GDM1 (cell line): Measurements from ENCODE around the gene PTPRN2.
"Not testable (repeated sequence)": the region's sequence is repeated elsewhere in the genome, so short reads cannot be mapped to it uniquely, and the experiment has no call there.

Source experiments
- DNase-seq: peaks from one replicate; lab custom pipeline; 2025; lab: John Stamatoyannopoulos, UW

PTPRN2 gene

DNA sequence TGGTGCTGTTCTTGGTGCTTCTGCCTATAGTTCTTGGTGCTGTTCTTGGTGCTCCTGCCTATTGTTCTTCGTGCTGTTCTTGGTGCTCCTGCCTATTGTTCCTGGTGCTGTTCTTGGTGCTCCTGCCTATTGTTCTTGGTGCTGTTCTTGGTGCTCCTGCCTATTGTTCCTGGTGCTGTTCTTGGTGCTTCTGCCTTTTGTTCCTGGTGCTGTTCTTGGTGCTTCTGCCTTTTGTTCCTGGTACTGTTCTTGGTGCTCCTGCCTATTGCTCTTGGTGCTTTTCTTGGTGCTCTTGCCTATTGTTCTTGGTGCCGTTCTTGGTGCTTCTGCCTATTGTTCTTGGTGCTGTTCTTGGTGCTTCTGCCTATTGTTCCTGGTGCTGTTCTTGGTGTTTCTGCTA is 71.1 kb downstream of the PTPRN2 start:
- no peak for DNase-seq

DNA sequence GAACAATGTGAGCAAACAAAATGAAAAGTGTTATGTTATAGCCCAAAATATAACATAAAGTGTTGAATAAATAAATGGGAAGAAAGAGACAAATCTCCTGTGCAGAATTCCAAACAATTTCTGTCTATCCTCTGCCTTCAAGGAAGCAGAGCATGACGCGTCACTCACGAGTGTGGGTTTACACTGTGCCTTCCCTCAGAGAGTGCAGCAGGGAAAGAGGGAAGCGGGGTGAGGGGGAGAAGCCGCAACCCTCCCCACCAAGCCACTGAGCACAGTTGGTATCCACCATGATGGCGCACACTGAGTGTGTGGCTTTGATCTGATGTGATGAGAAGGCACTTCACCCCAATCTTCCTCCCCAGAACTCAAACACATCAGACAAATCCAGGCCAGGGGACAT is 74.8 kb downstream of the PTPRN2 start:
- DNase-seq, result no peak

DNA sequence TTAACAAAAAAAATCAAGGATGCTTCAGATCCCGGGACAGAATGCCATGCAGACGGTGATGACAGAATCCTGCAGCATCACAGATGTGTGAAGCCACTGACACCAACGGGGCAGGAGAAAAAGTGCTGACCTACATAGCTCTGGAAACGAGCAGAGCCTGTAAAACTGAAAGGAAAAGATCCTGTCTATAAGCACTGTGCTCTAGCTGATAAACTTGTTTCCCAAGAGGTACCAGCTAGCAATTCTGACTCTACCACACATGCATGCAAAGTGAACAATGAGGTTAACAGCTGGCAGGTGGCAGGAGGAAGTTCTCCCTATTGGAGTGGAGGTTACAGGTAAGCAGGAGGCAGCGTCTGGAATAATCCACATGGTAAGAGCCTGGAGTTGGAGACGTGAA is 75.6 kb downstream of the PTPRN2 start:
- DNase-seq, result no peak

DNA sequence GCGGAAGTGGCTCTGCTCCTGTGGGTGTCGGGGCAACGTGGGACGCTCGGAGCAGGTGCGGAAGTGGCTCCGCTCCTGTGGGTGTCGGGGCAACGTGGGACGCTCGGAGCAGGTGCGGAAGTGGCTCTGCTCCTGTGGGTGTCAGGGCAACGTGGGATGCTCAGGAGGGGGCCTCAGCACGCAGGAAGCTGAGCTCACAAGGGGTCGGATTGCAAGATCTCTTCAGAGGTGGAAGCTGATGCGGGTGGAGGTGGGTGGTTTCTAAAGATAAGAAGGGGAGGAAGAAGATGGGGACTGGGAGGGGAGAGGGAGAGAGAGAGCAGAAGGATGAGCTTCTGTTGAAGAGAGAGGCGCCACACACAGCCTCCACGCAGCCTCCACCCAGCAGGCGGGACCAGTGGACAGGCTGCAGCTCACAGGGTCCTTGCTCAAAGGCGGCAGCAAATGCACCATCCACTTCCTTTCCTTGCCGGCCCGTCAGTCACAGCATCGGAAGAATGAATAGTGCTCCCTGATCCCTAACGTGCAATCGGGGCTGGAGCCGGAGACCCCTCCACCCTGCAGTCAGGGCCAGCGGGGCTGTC is 78.7 kb downstream of the PTPRN2 start:
- DNase-seq, result no peak

DNA sequence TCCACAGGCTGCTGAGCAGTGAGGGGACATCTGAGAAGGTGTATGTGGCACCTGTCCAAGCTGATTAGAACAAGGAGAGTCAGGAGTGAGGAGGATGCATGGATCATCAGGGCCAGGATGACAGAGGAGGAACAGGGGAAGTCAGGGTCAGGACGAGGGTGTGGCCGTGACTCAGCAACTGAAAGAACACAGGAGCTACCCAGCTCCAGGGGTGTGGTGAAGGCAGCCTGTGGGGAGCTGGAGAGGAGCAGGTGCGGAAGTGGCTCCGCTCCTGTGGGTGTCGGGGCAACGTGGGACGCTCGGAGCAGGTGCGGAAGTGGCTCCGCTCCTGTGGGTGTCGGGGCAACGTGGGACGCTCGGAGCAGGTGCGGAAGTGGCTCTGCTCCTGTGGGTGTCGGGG is 79.3 kb downstream of the PTPRN2 start:
- not testable (repeated sequence) for DNase-seq

DNA sequence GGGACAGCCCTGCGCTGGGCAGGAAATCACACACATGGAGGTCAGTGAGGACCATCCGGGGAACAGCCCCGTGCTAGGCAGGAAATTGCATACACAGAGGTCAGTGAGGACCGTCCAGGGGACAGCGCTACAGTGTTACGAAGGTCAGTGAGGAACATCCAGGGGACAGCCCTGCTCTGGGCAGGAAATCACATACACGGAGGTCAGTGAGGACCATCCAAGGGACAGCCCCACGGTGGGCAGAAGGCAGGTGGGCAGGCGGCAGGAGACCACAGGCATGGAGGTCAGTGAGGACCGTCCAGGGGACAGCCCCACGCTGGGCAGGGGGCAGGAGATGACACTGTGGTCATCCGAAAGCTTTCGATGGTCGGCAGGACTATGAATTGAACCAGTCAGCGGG is 79.7 kb downstream of the PTPRN2 start:
- DNase-seq, result no peak

DNA sequence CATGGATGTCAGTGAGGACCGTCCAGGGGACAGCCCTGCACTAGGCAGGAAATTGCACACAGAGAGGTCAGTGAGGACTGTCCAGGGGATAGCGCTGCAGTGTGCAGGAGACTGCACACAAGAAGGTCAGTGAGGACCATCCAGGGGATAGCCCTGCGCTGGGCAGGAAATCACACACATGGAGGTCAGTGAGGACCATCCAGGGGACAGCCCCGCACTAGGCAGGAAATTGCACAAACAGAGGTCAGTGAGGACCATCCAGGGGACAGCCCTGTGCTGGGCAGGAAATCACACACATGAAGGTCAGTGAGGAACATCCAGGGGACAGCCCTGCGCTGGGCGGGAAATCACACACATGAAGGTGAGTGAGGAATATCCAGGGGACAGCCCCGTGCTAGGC is 80.4 kb downstream of the PTPRN2 start:
- DNase-seq, result not testable (repeated sequence)

DNA sequence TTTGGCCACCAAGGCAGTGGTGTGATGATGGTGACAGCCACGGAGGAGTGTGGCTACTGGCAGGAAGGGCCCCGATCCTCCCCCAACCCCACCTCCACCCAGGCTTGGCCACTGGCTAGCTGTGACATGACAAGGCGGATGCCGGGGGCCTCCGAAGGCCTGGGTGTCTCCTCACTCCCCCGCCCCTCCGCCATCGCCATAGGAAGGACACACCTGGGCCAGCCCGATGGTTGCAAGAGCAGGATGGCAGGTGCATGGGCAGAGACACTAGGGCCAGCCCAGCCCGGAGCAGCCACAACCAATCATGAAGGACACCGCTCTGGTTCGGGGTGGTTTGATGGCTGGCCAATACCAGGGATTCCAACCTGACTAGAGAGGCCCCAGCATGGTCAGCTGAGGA is 81.0 kb downstream of the PTPRN2 start:
- DNase-seq, result no peak

DNA sequence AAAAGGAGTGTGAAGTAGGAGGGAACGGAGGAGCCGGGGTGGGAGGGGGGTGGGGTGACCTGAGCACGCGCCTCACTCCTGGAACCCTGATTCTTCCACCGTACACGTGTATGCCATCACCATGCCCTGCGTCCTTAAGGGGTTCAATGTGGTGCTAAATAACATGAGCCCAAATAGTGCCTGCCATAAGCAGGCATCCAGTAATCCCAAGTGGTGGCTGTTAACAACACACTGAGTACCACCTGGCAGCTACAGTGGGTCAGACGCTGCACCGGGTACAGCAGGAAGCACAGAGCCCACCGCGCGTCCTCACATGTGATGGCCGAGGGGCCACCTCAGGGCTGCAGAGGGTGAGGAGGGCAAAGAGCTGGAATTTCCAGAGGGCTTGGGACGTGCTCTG is 81.9 kb downstream of the PTPRN2 start:
- DNase-seq, result no peak

DNA sequence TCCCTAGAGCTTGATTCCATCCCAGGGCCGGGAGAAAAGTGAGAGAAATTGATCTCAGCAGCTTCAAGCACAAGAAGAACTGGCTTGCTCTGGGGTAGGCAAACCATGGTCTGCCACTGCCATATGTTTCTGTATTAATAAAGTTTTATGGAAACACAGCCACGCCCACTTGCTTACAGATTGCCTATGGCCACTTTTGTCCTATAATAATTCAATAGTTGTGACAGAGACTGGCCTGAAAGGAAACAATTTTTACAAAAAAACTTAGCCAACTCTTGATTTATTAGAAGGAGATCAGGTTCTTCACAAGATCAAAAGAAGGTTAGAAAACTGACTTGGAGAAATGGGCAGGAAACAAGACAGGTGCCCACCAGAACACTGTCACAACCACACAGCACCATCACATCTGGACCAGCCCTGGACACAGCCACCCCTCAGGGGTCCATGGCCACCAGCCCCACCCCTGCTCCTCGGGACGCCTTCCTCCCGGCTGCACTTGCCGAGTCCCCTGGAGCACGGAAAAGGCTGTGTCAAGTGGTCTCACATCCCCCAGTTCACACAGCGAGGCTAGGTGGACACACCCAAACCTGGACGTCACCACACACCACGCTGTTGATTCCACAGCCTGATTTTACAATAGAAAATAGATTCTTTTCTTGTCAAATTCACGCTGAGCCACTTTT is 85.4 kb downstream of the PTPRN2 start:
- DNase-seq, result no peak

DNA sequence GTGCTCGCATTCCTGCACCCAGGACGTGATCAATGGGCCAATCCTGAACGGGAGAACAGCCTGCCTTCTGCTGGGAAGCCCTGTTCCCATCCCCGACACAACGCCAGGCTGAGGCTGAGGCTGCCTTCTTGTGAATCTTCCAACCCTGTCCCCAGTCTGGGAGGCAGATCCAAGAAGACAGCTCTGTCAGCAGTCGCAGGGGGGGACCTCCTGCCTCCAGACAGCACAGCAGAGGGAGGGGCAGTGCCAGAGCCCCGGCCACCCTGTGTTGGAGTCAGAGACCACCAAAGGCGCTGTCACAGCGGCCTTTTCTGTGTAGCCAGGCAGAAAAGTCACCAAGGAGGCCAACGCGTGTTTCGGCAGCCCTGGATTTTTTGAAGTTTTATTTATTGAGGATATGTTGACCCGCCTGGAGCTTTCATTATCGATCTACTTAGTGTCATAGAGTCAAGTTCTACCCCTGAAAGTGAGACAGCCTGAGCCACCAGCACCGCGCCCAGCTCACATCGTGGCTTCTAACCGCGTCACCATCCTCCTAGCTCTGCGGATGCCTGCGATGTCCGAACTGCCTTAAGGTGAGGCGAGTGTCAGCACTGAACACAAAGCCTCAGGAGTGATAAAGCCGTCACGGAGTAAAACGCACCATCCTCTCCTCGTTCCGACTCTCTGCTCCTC is 86.1 kb downstream of the PTPRN2 start:
- no peak for DNase-seq

DNA sequence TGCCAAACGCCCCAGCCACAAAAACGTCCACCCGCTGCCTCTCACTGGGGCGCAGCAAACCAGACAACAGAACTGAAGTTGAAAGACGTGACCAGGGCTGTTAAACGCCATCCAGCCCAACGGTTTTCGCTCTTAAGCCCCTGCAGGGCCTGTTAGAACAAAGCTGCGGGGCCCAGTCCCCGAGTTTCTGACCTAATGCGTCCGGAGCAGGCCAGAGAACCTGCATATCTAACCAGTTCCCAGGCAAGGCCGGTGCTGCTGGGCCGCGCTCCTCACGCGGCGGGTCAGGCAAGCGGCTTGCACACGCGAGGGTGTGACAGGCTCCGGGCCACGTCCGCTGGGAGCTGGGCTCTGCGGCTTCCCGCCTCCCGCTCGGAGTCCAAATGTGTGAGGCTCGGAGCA is 87.0 kb downstream of the PTPRN2 start:
- DNase-seq, result no peak

DNA sequence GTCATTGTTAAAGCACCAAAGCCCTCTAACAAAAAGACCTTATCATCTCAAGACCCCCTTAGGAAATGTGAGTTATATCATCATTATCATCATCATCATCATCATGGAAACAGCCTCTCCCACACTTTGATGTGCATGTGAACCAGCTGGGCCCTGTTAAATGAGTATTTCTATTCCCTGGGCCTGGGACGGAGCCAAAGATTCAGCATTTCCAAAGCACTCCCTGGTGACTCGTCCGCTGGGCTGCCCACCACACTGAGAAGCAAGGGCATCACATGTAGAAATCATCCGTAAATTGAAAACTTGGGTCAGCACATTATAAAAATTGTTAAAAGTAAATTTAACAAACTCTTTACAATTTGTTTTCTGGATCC is 88.6 kb downstream of the PTPRN2 start:
- no peak for DNase-seq

DNA sequence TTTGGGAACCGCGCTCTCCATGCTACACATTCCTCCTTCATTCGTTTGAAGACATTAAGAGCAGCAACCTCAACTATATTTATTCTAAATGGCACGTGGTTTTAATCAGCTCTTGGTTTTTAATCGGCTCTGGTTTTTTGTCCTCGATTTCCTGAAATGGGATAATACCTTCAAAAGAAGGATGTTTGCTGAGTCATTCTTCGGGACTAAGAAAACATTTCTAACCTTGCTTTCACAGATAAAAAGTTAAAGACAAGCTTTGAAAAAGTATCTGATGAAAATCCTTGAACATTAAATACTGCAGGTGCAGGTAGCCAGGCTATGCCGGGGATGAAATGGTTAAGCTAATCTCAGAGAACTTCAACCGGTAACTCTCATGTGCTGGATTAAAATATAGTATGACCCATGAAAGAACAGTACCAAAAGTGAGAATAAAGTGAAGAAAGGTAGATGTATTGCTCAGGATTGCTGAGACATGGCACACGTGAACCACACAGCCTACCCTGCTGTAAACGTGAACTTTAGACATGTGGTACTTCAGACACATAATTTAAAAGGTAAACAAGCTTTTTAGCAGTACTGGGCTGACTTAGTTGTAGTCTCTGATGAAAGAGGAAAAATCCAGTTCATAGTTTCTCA is 89.1 kb downstream of the PTPRN2 start:
- no peak for DNase-seq

DNA sequence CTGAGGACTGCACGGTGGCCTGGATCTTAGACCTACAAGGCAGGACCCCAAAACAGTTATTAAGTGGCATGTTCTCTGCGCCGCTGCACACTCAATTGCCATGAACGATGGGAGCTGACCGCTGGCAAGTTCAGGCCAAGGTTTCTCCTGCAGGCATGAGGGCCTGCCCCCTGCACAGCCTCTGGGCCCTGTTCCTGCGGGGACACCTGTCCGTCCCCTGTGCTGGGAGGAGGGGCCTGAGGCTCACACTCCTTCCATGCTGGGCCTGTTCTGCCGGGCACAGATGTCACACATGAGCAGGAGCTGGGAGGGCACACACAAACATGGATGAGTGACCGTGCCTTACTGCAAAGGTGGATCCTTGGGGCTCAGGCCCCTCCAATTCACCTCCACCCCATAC is 90.0 kb downstream of the PTPRN2 start:
- DNase-seq, result no peak

DNA sequence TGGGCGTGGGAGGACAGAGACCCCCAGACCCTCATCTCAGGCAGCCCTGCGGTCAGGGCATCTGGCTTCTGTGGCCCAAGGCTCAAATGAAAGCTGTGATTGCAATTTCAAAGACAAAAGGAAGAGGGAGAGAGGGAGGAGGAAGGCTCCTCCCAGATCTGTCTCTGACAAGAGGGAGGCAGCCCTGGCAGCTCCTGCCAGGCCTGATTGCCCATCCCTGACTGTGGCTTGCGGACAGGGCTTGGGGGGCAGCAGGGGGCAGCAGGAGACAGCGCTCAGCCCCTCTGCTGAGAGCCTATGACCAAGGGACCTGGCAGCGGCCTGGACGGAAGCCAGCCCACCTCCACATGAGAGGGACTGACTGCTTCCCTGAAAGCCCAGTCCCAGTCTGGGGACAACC is 91.8 kb downstream of the PTPRN2 start:
- DNase-seq, result no peak

DNA sequence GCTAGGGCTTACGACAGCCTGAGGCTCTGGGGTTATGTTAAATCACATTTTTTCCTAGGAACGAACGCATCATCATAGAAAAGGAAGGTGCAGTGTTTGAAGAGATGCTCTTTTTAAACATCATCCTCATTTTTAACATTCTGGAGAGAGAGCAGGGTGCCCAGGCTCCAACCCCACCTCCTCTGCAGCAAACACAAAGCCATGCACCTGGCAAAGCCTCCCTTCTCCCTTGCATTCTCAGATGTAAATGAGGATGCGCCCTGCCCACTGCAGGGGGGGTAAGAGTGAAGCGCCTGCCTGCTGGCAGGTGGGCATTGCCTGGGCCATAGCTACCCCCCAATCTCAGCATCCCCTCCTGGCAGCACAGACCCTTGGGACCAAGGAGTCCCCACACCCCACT is 92.4 kb downstream of the PTPRN2 start:
- no peak for DNase-seq

DNA sequence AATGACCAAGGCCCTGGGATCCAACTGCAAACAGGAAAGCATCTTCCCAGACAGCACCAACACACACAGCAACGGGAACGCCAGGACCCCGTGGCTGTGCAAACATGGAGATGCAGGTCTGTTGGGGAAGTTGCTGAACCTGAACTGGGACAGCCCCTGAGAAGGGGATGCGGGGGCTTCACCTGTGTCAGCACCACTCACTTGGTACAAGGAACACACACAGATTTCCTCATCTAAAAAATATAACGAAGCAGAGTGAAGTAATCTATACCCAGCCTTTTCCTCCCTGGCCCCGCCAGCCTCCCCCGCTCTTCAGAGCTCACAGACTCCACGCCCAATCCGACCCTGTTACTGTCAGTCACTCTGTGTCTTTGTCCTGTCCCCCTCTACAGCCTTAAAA is 93.0 kb downstream of the PTPRN2 start:
- no peak for DNase-seq

DNA sequence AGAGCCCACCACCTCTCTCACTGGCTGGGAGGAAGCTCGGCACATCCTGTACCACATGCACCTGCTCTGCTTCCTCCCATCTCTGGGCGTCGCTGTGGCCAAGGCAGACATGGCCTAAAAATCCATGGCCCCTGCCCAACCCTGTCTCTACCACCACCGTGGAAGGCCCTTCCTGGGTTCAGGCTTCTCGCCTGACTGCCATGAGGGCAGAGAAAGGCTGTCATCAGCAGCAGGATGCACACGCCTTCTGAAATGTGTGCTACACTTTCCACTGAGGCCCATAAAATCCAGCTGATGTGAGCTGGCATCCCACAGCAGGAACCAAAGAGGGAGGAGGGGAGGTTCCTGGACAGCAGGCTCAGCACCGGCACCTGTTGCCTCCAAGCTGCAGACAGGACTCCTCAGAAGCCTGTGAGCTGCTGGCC is 93.4 kb downstream of the PTPRN2 start:
- no peak for DNase-seq

DNA sequence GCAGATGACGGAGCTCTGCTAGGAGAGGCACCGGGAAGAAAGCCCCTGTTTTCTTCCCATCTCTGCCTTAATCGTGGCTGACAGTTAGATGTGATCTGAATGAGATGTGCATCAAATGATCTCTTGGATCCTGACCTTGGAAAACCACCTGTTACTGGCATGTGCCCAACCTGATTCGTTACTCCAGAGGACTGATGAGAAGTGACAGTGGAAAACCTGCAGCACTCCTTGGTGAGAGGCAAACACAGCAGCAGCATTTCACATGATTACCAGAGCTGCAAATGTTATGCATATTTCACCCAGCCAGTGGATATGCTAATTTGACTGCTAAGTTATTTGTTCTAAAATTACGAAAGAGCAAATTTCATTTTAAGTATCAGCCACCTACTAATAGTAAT is 95.3 kb downstream of the PTPRN2 start:
- DNase-seq, result no peak

DNA sequence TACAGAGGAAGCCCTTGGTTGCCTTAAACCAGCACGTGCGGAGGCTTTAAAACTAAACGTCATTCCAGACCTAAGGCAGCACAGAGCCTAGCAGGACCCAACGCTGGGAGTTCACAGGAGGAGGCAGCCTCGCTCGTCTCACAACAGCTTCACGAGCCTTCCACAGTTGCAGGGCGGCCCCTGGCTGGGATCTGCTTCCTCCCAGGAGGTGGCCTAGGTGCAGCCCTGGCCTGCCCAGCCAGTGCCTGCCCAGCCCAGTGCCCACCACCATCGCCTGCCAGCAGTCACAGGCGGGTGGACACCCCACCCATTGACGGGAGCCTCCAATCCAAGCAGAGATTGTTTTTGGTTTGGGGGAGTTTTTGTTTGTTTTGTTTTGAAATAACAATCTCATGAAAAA is 96.5 kb downstream of the PTPRN2 start:
- DNase-seq, result no peak

DNA sequence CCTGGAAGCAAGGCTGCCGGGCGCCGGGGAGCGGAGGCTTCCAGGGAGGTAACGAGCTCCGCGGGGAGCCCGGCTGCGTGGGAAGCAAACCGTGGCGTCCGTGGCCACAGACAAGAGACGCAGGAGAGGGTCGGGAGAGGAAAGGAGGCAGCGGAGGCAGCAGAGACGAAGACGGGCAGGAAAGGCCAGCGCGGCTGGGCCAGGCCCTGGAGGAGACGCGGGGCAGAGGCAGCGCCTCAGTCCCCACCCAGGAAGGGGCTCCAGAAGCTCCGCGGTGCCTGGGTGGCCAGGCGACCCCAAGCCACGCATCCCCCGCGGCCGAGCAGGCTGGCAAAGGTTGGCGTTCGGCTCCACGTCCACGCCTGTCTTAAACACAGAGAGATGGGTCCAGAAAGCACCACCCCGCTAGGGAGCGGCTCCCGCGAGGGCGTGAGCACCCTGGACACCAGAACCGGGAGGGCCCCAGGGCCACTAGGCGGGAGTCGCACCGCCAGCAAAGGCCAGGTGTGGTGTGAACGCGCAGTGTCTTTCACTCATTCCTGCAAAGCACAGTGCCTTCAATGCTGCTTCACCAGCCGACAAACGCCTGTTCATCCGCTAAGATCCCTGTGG is 97.3 kb downstream of the PTPRN2 start:
- no peak for DNase-seq
